K562 (cell line): Measurements from ENCODE around the gene FADS1. TPM values are rescaled to one million over a fixed set of nuclear protein-coding genes. Genes with fewer than 3 reads are reported as not detected.

Experiments used
- CREBBP ChIP-seq: IDR thresholded peaks from one replicate; pipeline ENCODE4 v1.6.1; 2012; ENCODE audit warnings: low read depth, mild to moderate bottlenecking, control low read depth, inconsistent platforms, low read length
- HNRNPL ChIP-seq: fragments of 200-400 bp; formaldehyde crosslinking; IDR thresholded peaks from 2 replicates; pipeline ENCODE4 v1.6.1; 2017; ENCODE audit warnings: low read depth, mild to moderate bottlenecking, low read length
- JUNB ChIP-seq: fragments of 450-650 bp; formaldehyde crosslinking; conservative IDR thresholded peaks from 2 replicates; pipeline ENCODE4 v1.4.0; 2020; ENCODE audit warnings: mild to moderate bottlenecking
- KLF6 ChIP-seq: fragments of 250-450 bp; sonication (Bioruptor Pico); IDR thresholded peaks from 2 replicates; pipeline ENCODE4 v1.4.0; 2020; ENCODE audit warnings: mild to moderate bottlenecking, moderate library complexity, borderline replicate concordance
- NELFE ChIP-seq: IDR thresholded peaks from 2 replicates; pipeline ENCODE4 v1.6.1; 2011; ENCODE audit warnings: mild to moderate bottlenecking; ENCODE audit not compliant: insufficient read depth, insufficient read length
- PCBP2 ChIP-seq: fragments of 200-400 bp; formaldehyde crosslinking; IDR thresholded peaks from 2 replicates; pipeline ENCODE4 v1.6.1; 2018; ENCODE audit warnings: low read length, low read depth, mild to moderate bottlenecking, moderate library complexity; ENCODE audit not compliant: poor library complexity, severe bottlenecking
- SMARCE1 ChIP-seq: fragments of 450-650 bp; IDR thresholded peaks from 2 replicates; pipeline ENCODE4 v1.7.1; 2016; ENCODE audit warnings: mild to moderate bottlenecking
- ZBTB1 ChIP-seq: sonication (generic); formaldehyde crosslinking; IDR thresholded peaks from 2 replicates; pipeline ENCODE4 v1.8.1; 2023; ENCODE audit warnings: missing genetic modification reagents, low read depth, mild to moderate bottlenecking, borderline replicate concordance
- ZNF24 ChIP-seq: fragments of 450-650 bp; IDR thresholded peaks from 2 replicates; pipeline ENCODE4 v1.6.1; 2016
- polyA plus RNA-seq, 8 experiments: library from polyadenylated mRNA; depleted of rRNA in 4 of 8; stranded (reverse) in 5 of 8; unstranded in 3 of 8; fragments of >200 nt; fragmentation: Nextera tagmentation in 2 of 8; fragmentation: Illumina TruSeq in 1 of 8; extraction: Ambion mirVana in 2 of 8; extraction: Trizol in 1 of 8; gene quantifications; 2 replicates each; pipeline versions ENCODE4 v1.2.1 to v1.2.3, GENCODE V29; 2011 to 2014; ENCODE audit warnings: inconsistent platforms in 1 of 8, missing spikeins in 1 of 8
- total RNA-seq, 7 experiments: library from RNA; depleted of rRNA in 6 of 7; stranded (reverse); fragments of >200 nt in 6 of 7; fragmentation: Illumina TruSeq in 2 of 7; extraction: Trizol in 2 of 7; gene quantifications; 2 replicates each; pipeline versions ENCODE4 v1.2.1 to v1.2.3, GENCODE V29; 2011 to 2021; ENCODE audit warnings: low replicate concordance in 1 of 7
- TF ChIP-seq, protein P1 (sequence below): fragments of 450-650 bp; IDR thresholded peaks from 2 replicates; pipeline ENCODE4 v1.6.1; 2016; ENCODE audit warnings: antibody characterized with exemption
- TF ChIP-seq, protein P2 (sequence below): fragments of 250-450 bp; sonication (Bioruptor Pico); IDR thresholded peaks from 2 replicates; pipeline ENCODE4 v1.5.0; 2021; ENCODE audit warnings: mild to moderate bottlenecking, borderline replicate concordance
- TF ChIP-seq, protein P3 (sequence below): fragments of 250-450 bp; sonication (Bioruptor Pico); IDR thresholded peaks from 2 replicates; pipeline ENCODE4 v1.8.0; 2021; ENCODE audit warnings: moderate library complexity, mild to moderate bottlenecking, inconsistent platforms
- TF ChIP-seq, protein P4 (sequence below), 2 experiments: fragments of 150-350 bp in 1 of 2; IDR thresholded peaks; 2 replicates each; pipeline ENCODE4 v1.6.1; 2012 to 2016; ENCODE audit warnings: low read depth in 2 of 2, low read length in 2 of 2, mild to moderate bottlenecking in 1 of 2, moderate library complexity in 1 of 2
- TF ChIP-seq, protein P5 (sequence below), 2 experiments: fragments of 450-650 bp in 1 of 2; sonication (generic) in 1 of 2; formaldehyde crosslinking in 1 of 2; IDR thresholded peaks in 1 of 2; conservative IDR thresholded peaks in 1 of 2; 2 replicates each; pipeline versions ENCODE4 v1.6.1 to v1.8.1; 2016 to 2023; ENCODE audit warnings: mild to moderate bottlenecking in 2 of 2, moderate library complexity in 2 of 2, inconsistent platforms in 1 of 2, missing genetic modification reagents in 1 of 2

FADS1 gene
- total and polyA plus RNA-seq, 9 of the 15 experiments (the other 6 are each of a cell fraction or from before 2014, with no cell fraction given) = 110 to 864 (median 364) TPM

DNA sequence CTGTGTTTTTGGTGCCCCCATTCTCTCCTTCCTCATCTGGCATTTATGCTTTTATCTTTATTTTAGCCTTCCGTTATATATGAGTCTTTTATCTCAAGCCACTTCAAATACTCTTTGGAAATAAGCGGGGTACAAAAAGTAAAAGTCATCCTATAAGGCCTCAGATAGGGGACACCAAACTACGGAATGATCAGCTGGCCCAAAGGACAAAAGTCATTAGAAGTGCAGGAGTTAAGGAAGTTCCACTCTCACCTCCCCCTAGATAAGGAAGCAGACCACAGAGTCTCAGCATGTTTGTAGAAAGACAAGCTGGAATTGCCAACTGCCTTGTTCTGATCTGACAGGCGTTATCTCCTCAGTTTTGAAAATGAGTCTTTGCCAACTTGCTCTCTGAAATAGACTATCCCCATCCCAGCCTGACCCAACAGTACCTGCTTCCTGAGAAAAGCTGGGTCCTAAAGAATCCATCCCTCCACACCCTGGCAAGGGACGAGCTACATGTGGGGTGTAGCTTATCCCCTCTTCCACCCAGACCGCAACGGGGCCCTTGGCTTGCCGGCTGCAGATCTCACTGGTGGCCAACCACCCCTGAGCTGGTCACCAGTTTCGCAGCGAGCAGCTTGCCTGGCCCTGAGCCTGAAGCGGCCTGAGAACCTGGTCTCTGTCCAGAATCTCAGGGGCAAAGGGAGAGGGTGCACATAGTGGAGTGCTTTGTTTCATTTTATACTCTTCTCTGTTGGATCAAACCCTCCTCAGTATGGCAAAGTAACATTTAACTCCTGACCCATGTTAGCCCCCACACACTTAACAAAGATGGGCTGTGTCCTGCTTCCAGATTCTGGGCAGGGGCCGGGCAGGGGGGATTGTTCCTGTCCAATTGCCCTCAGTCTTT is 25.1 kb upstream of the FADS1 start (continued):
- TF ChIP-seq, protein P1, sequence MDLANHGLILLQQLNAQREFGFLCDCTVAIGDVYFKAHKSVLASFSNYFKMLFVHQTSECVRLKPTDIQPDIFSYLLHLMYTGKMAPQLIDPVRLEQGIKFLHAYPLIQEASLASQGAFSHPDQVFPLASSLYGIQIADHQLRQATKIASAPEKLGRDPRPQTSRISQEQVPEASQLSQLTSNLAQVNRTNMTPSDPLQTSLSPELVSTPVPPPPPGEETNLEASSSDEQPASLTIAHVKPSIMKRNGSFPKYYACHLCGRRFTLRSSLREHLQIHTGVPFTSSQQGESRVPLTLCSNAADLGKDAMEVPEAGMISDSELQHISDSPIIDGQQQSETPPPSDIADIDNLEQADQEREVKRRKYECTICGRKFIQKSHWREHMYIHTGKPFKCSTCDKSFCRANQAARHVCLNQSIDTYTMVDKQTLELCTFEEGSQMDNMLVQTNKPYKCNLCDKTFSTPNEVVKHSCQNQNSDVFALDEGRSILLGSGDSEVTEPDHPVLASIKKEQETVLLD = peak; percentile 88; the same call in 1 of the 2 replicates
- TF ChIP-seq SMARCE1 (peak; percentile 93), HNRNPL (no peak; the same call in 1 of the 2 replicates), ZBTB1 (no peak), NELFE (no peak), CREBBP (no peak), PCBP2 (no peak), ZNF24 (0 out of 2 replicates have a peak, but pooled peaks have one; percentile 40), KLF6 (CRISPR knock-in tag) (peak; percentile 13; the same call in 1 of the 2 replicates), JUNB (CRISPR knock-in tag) (no peak)
- TF ChIP-seq, protein P2, sequence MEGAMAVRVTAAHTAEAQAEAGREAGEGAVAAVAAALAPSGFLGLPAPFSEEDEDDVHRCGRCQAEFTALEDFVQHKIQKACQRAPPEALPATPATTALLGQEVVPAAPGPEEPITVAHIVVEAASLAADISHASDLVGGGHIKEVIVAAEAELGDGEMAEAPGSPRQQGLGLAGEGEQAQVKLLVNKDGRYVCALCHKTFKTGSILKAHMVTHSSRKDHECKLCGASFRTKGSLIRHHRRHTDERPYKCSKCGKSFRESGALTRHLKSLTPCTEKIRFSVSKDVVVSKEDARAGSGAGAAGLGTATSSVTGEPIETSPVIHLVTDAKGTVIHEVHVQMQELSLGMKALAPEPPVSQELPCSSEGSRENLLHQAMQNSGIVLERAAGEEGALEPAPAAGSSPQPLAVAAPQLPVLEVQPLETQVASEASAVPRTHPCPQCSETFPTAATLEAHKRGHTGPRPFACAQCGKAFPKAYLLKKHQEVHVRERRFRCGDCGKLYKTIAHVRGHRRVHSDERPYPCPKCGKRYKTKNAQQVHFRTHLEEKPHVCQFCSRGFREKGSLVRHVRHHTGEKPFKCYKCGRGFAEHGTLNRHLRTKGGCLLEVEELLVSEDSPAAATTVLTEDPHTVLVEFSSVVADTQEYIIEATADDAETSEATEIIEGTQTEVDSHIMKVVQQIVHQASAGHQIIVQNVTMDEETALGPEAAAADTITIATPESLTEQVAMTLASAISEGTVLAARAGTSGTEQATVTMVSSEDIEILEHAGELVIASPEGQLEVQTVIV (CRISPR knock-in tag) = no peak
- TF ChIP-seq, protein P3, sequence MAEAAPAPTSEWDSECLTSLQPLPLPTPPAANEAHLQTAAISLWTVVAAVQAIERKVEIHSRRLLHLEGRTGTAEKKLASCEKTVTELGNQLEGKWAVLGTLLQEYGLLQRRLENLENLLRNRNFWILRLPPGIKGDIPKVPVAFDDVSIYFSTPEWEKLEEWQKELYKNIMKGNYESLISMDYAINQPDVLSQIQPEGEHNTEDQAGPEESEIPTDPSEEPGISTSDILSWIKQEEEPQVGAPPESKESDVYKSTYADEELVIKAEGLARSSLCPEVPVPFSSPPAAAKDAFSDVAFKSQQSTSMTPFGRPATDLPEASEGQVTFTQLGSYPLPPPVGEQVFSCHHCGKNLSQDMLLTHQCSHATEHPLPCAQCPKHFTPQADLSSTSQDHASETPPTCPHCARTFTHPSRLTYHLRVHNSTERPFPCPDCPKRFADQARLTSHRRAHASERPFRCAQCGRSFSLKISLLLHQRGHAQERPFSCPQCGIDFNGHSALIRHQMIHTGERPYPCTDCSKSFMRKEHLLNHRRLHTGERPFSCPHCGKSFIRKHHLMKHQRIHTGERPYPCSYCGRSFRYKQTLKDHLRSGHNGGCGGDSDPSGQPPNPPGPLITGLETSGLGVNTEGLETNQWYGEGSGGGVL (CRISPR knock-in tag) = no peak
- TF ChIP-seq, protein P4, sequence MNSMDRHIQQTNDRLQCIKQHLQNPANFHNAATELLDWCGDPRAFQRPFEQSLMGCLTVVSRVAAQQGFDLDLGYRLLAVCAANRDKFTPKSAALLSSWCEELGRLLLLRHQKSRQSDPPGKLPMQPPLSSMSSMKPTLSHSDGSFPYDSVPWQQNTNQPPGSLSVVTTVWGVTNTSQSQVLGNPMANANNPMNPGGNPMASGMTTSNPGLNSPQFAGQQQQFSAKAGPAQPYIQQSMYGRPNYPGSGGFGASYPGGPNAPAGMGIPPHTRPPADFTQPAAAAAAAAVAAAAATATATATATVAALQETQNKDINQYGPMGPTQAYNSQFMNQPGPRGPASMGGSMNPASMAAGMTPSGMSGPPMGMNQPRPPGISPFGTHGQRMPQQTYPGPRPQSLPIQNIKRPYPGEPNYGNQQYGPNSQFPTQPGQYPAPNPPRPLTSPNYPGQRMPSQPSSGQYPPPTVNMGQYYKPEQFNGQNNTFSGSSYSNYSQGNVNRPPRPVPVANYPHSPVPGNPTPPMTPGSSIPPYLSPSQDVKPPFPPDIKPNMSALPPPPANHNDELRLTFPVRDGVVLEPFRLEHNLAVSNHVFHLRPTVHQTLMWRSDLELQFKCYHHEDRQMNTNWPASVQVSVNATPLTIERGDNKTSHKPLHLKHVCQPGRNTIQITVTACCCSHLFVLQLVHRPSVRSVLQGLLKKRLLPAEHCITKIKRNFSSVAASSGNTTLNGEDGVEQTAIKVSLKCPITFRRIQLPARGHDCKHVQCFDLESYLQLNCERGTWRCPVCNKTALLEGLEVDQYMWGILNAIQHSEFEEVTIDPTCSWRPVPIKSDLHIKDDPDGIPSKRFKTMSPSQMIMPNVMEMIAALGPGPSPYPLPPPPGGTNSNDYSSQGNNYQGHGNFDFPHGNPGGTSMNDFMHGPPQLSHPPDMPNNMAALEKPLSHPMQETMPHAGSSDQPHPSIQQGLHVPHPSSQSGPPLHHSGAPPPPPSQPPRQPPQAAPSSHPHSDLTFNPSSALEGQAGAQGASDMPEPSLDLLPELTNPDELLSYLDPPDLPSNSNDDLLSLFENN (IDR thresholded peaks at IDR 0.05; ENCODE audit: low read depth in 2 of 2, low read length in 2 of 2) = peak; percentile 14 to 80; a peak in 2 of 4 replicates
- TF ChIP-seq, protein P5, sequence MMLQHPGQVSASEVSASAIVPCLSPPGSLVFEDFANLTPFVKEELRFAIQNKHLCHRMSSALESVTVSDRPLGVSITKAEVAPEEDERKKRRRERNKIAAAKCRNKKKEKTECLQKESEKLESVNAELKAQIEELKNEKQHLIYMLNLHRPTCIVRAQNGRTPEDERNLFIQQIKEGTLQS (IDR thresholded peaks at IDR 0.05) = no peak; the same call in 1 of the 2 replicates
- TF ChIP-seq, protein P5 (CRISPR knock-in tag; conservative IDR thresholded peaks at IDR 0.05) = no peak; the same call in 1 of the 2 replicates
